ENCODE results near the gene STK17A. TPM values are rescaled to one million over a fixed set of nuclear protein-coding genes. Genes with fewer than 3 reads are reported as not detected.
"Not testable (repeated sequence)": the region's sequence is repeated elsewhere in the genome, so short reads cannot be mapped to it uniquely, and the experiment has no call there.

STK17A gene
- total RNA-seq, 4 donors from 2014 or later = 6.5 to 17.1 (median 13.3) TPM

GRCh38 chr7:43625980-43626379, 43.1 kb downstream of the STK17A start:
- intact Hi-C loops (cut with DNase I; ENCODE audit: low total_unique reads) = no loop called here
- TF ChIP-seq CTCF (IDR thresholded peaks at IDR 0.05) = no peak
- TF ChIP-seq POLR2A (IDR thresholded peaks at IDR 0.05) = no peak
- no peak overlapping the region for H3K4me3 ChIP-seq (ENCODE audit: low read depth, poor library complexity, severe bottlenecking)
- WGBS, 2 donors = 87 to 89% methylated on average over 4 of the region's 4 CpGs
- no peak for DNase-seq (ENCODE audit: low spot score in 2 of 2)

GRCh38 chr7:43626695-43627094, 43.8 kb downstream of the STK17A start:
- DNase-seq (ENCODE audit: low spot score in 2 of 2) = no peak
- H3K4me3 ChIP-seq (ENCODE audit: low read depth, poor library complexity, severe bottlenecking) = no peak overlapping the region
- intact Hi-C loops (cut with DNase I; ENCODE audit: low total_unique reads) = no loop called here
- WGBS, 2 donors = 93% methylated on average over 2 of the region's 2 CpGs
- TF ChIP-seq CTCF (IDR thresholded peaks at IDR 0.05) = no peak
- TF ChIP-seq POLR2A (IDR thresholded peaks at IDR 0.05) = no peak

DNA sequence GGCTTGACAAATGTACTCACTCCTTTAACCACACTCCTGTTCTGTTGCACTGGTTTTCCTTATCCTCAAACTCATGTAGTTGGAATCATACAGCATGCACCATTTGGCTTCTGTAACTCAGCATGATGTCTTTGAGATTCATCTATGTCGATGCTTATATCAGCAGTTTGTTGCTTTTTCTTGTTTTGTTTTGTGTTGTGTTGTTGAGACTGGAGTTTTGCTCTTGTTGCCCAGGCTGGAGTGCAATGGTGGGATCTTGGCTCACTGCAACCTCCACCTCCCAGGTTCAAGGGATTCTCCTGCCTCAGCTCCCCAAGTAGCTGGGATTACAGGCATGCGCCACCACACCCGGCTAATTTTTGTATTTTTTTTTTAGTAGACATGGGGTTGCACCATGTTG, 44.9 kb downstream of the STK17A start:
- H3K4me3 ChIP-seq (ENCODE audit: low read depth, poor library complexity, severe bottlenecking); intact Hi-C loops (cut with DNase I; ENCODE audit: low total_unique reads); DNase-seq (ENCODE audit: low spot score in 2 of 2): not testable (repeated sequence)
- 92 to 93% methylated on average over 3 of the region's 3 CpGs for WGBS, 2 donors

- WGBS, 2 donors = 81 to 92% methylated on average over 2 of the region's 2 CpGs
- no peak for DNase-seq (ENCODE audit: low spot score in 2 of 2)
- intact Hi-C loops (cut with DNase I; ENCODE audit: low total_unique reads) = no loop called here
Observed at GRCh38 chr7:43628431-43628830, 45.5 kb downstream of the STK17A start.

GRCh38 chr7:43629857-43630256, 46.9 kb downstream of the STK17A start:
- WGBS, 2 donors = 77 to 87% methylated on average over 6 of the region's 6 CpGs
- DNase-seq (ENCODE audit: low spot score in 2 of 2) = no peak
- H3K4me3 ChIP-seq (ENCODE audit: low read depth, poor library complexity, severe bottlenecking) = no peak overlapping the region
- intact Hi-C loops (cut with DNase I; ENCODE audit: low total_unique reads) = no loop called here
- TF ChIP-seq CTCF (IDR thresholded peaks at IDR 0.05) (no peak), POLR2A (IDR thresholded peaks at IDR 0.05) (no peak)

More at GRCh38 chr7:43628431-43628830, 45.5 kb downstream of the STK17A start:
- TF ChIP-seq POLR2A (IDR thresholded peaks at IDR 0.05) (no peak), CTCF (IDR thresholded peaks at IDR 0.05) (no peak)
- no peak overlapping the region for H3K4me3 ChIP-seq (ENCODE audit: low read depth, poor library complexity, severe bottlenecking)

DNA sequence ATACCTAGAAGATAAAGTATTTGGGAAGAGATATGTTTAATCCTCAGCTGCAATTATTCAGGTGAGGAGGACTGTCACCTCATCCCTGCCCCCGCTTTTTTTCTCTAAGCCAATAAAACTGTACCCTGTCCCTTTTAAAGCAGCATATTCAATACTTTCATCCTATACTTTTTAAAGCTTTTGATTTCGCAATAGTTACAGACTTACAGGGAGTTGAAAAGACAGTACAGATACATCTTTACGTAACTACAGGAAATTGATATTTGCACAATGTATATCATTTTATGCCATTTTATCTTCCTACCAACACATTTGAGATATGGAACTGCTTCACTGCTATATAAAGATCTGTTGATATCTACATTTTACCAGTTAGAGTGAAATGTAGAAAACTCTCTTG, 47.6 kb downstream of the STK17A start:
- no peak overlapping the region for H3K4me3 ChIP-seq (ENCODE audit: low read depth, poor library complexity, severe bottlenecking)
- intact Hi-C loops (cut with DNase I; ENCODE audit: low total_unique reads) = no loop called here
- no peak for TF ChIP-seq CTCF (IDR thresholded peaks at IDR 0.05)
- no peak for TF ChIP-seq POLR2A (IDR thresholded peaks at IDR 0.05)

More for the DNA sequence above, 47.6 kb downstream of the STK17A start:
- no peak for DNase-seq (ENCODE audit: low spot score in 2 of 2)
- WGBS, 2 donors = 82 to 96% methylated on average over 3 of the region's 3 CpGs
